Small intestine (tissue), 7 donors: Measurements from ENCODE around the gene BEST1. TPM values are rescaled to one million over a fixed set of nuclear protein-coding genes. Genes with fewer than 3 reads are reported as not detected.

Experiments used
- DNase-seq, 2 donors: peaks; one replicate each; pipeline versions ENCODE4 v3.0.0 to v3.0.0-alpha.2; 2013
- FAIRE-seq: peaks from 2 replicates; lab custom pipeline; 2012; peaks lifted over from hg19 to GRCh38; lab: Jason Lieb, UNC
- H3K27ac ChIP-seq, 3 donors: one replicate each; pipeline ENCODE4 v1.5.1; 2013; ENCODE audit warnings: low read length in 2 of 3, mild to moderate bottlenecking in 2 of 3, control low read depth in 1 of 3, inconsistent platforms in 1 of 3, low read depth in 1 of 3, moderate library complexity in 1 of 3
- H3K27me3 ChIP-seq, 3 donors: one replicate each; pipeline ENCODE4 v1.6.1; 2013; ENCODE audit warnings: low read length in 3 of 3, inconsistent platforms in 1 of 3; ENCODE audit not compliant: control insufficient read depth in 3 of 3, insufficient read depth in 3 of 3
- H3K36me3 ChIP-seq, 3 donors: one replicate each; pipeline ENCODE4 v1.6.1; 2013; ENCODE audit warnings: low read length in 3 of 3, inconsistent platforms in 1 of 3, low read depth in 1 of 3, mild to moderate bottlenecking in 1 of 3, moderate library complexity in 1 of 3; ENCODE audit not compliant: control insufficient read depth in 3 of 3, insufficient read depth in 2 of 3
- H3K4me1 ChIP-seq, 3 donors: one replicate each; pipeline ENCODE4 v1.6.1; 2013; ENCODE audit warnings: low read length in 2 of 3, inconsistent platforms in 1 of 3, low read depth in 1 of 3, mild to moderate bottlenecking in 1 of 3, moderate library complexity in 1 of 3; ENCODE audit not compliant: control insufficient read depth in 3 of 3, insufficient read depth in 2 of 3
- H3K4me3 ChIP-seq, 3 donors: one replicate each; pipeline ENCODE4 v1.5.1; 2013; ENCODE audit warnings: low read length in 3 of 3, control low read depth in 1 of 3, inconsistent platforms in 1 of 3, low read depth in 1 of 3, mild to moderate bottlenecking in 1 of 3, moderate library complexity in 1 of 3
- H3K9me3 ChIP-seq, 2 donors: one replicate each; pipeline ENCODE4 v1.6.1; 2013; ENCODE audit warnings: low read depth in 1 of 2, low read length in 1 of 2; ENCODE audit not compliant: control insufficient read depth in 2 of 2, insufficient read depth in 1 of 2
- WGBS, 3 donors: extraction: QIAGEN DNeasy Blood & Tissue Kit; methylation state at CpG; one replicate each; pipeline ENCODE4 v1.1.7; 2013; 5-methylcytosine and 5-hydroxymethylcytosine counted together
- polyA plus RNA-seq, 4 donors: library from polyadenylated mRNA; stranded (reverse) in 3 of 4; unstranded in 1 of 4; fragments of 200-250 nt in 3 of 4; fragments of 120-200 nt in 1 of 4; gene quantifications; one replicate each; pipeline versions ENCODE4 v1.2.1 to v1.2.3, GENCODE V29; 2013
- donor health status: healthy with polysubstance abuse.
- donor health status: control.
- donor health status: control.
- donor health status: Bipolar disorder and iron deficiency.
- donor health status: healthy.

Gene BEST1
- polyA plus RNA-seq, 4 donors, result 2.7 to 4.7 (median 3.9) TPM

GRCh38 chr11:61978703-61979661, 28.8 kb downstream of the BEST1 start:
- no peaks in the 10 kb centered on the region for H3K9me3 ChIP-seq
- FAIRE-seq (no peak), DNase-seq (peak in 1 of 2 donors; percentile 55)
- H3K27ac ChIP-seq, result peak overlapping the region in 2 of 3 donors; percentile 18 to 27
- peak overlapping the region in 1 of 3 donors; percentile 6 for H3K4me3 ChIP-seq
- WGBS, 3 donors, result 58 to 72% (median 64%) methylated on average over 16 to 17 of the region's 17 CpGs
- H3K27me3 ChIP-seq, result no peaks in the 10 kb centered on the region
- H3K4me1 ChIP-seq, result peaks cover 0 to 83% (median 3%) of the 10 kb centered on the region in 3 donors
- peaks cover 0 to 9% (median 0%) of the 10 kb centered on the region in 3 donors for H3K36me3 ChIP-seq

- Histone ChIP-seq H3K9me3 (no peaks in the 10 kb centered on the region), H3K4me3 (no peak overlapping the region), H3K36me3 (peaks cover 0 to 9% (median 0%) of the 10 kb centered on the region in 3 donors), H3K4me1 (peaks cover 0 to 69% (median 3%) of the 10 kb centered on the region in 3 donors), H3K27me3 (no peaks in the 10 kb centered on the region), H3K27ac (peak overlapping the region in 1 of 3 donors; percentile 40)
- WGBS, 3 donors, result 31 to 61% (median 47%) methylated on average over 10 of the region's 10 CpGs
- no peak for FAIRE-seq
- DNase-seq, result peak; percentile 60 to 86
Observed at GRCh38 chr11:61980783-61981541, 30.8 kb downstream of the BEST1 start.

DNA sequence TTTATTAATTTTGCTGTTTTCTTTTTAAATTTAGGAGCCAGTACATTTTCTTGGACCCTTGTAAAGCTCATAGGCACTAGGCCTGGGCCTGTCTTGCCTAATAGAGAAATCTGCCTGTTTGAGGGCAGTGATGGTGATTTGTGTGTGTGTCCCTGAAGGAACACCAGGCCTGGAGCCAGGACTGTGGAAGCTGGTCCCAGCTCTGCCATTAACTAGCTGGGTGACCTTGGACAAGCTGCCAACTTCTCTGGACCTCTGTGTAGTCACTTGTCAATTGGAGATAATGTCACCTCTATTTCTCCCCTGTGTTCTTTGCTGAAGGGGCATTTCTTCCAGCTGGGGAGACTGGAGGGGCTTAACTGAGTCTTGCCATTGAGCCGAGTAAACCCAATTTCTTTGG, 33.3 kb downstream of the BEST1 start:
- H3K4me1 ChIP-seq, result peaks cover 0 to 57% (median 3%) of the 10 kb centered on the region in 3 donors
- 95 to 100% (median 97%) methylated on average over 1 of the region's 1 CpG for WGBS, 3 donors
- peaks cover 0 to 7% of the 10 kb centered on the region in 2 donors for H3K9me3 ChIP-seq
- FAIRE-seq (no peak), DNase-seq (no peak)
- no peak overlapping the region for H3K4me3 ChIP-seq
- H3K36me3 ChIP-seq, result peaks cover 0 to 9% (median 0%) of the 10 kb centered on the region in 3 donors
- no peaks in the 10 kb centered on the region for H3K27me3 ChIP-seq
- H3K27ac ChIP-seq, result no peak overlapping the region

DNA sequence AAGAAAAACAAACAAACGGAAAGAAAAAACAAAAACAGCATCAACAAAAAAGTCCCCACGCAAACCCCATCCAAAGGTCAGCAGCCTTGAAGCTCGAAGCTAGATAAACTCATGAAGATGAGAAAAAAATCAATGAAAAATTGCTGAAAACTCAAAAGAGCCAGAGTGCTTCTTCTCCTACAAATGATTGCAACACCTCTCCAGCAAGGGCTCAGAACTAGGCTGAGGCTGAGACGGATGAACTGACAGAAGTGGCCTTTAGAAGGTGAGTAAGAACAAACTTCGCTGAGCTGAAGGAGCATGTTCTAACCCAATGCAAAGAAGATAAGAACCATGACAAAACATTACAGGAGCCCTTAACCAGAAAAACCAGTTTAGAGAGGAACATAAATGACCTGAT, 35.7 kb downstream of the BEST1 start:
- Histone ChIP-seq H3K9me3 (peaks cover 0 to 7% of the 10 kb centered on the region in 2 donors), H3K4me3 (no peak overlapping the region), H3K36me3 (peaks cover 0 to 4% (median 0%) of the 10 kb centered on the region in 3 donors), H3K27ac (peak overlapping the region in 1 of 3 donors; percentile 55), H3K27me3 (no peaks in the 10 kb centered on the region), H3K4me1 (peaks cover 0 to 34% (median 3%) of the 10 kb centered on the region in 3 donors)
- 20 to 63% (median 35%) methylated on average over 5 of the region's 5 CpGs for WGBS, 3 donors
- DNase-seq, result peak; percentile 78 to 79
- no peak for FAIRE-seq

DNA sequence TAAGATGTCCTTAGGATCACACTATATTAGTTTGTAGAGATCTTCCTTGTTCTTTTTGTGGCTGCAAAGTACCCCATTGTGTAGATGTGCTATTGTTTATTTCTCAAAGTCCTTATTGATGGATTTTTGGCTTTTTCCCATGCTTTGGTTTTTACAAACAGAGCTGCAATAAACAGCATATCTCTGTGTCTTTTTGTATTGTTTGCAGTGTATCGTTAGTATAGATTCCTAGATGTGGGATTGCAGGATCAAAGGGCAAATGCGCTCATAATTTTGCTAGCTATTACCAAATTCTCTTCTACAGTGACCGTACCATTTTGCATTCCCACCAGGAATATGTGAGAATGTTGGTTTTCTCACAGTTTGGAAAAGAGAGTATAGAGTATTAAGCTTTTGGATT, 44.8 kb downstream of the BEST1 start:
- FAIRE-seq, result no peak
- H3K36me3 ChIP-seq, result peaks cover 0 to 2% (median 0%) of the 10 kb centered on the region in 3 donors
- peaks cover 1 to 17% of the 10 kb centered on the region in 2 donors for H3K9me3 ChIP-seq
- 20 to 54% (median 35%) methylated on average over 3 of the region's 3 CpGs for WGBS, 3 donors
- H3K27me3 ChIP-seq, result no peaks in the 10 kb centered on the region
- H3K4me3 ChIP-seq, result no peak overlapping the region
- H3K27ac ChIP-seq, result no peak overlapping the region
- H3K4me1 ChIP-seq, result no peaks in the 10 kb centered on the region
- no peak for DNase-seq

DNA sequence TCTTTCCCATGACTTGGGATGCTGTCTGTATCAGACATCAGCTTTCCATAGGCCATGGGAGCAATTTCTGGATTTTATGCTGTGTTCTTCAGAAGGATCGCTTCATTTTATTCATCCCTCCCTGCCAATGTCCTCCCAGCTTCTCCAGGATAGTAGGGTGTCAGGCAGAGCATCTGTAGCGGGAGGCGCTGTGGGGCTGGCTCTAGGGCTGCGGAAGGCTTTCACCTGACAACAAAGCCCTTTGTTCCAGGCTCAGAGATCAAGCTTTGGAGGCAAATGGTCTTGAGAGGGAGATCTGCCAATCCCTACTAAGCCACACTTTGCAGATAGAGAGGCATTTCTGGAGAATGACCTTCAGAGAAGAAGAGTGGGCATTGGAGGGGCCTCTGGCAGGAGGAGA, 46.8 kb downstream of the BEST1 start:
- DNase-seq (no peak), FAIRE-seq (no peak)
- H3K27me3 ChIP-seq, result no peaks in the 10 kb centered on the region
- no peak overlapping the region for H3K27ac ChIP-seq
- H3K36me3 ChIP-seq, result peaks cover 0 to 2% (median 0%) of the 10 kb centered on the region in 3 donors
- 91 to 97% (median 91%) methylated on average over 4 of the region's 4 CpGs for WGBS, 3 donors
- peaks cover 0 to 15% (median 0%) of the 10 kb centered on the region in 3 donors for H3K4me1 ChIP-seq
- H3K9me3 ChIP-seq, result peaks cover 1 to 17% of the 10 kb centered on the region in 2 donors
- H3K4me3 ChIP-seq, result no peak overlapping the region

DNA sequence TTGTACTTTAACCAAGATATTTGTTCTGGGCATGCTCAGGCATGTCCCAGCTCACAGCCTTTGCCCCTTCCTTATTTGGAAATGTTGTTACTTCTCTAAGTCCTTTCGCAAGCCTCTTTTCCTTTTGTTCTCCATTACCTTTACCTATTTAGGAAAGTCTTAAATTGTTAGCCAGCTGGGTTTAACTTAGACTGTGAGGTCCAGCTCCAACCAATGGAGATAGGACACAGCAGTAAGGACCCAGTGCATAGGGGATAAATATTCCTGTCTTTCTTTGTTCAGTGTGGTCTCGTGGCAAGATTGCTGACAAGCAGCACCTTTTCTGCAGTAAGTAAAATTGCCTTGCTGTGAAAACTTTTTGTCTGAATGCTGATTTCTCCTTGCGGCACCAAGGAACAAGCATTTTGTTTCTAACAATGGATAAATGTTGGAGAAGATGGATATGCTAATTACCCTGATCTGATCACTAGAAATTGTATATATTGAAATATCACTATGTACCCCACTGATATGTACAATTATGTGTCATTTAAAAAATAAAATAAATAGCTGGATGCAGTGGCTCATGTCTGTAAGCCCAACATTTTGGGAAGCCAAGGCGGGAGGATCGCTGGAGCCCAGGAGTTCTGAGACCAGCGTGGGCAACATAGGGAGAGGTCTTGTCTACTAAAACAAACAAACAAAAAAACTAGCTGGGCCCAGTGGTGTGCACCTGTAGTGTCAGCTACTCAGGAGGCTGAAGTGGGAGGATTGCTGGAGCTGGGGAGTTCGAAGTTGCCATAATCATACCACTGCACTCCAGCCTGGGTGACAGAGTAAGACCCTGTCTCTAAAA, 49.2 kb downstream of the BEST1 start:
- H3K27ac ChIP-seq, result no peak overlapping the region
- DNase-seq (peak in 1 of 2 donors; percentile 48), FAIRE-seq (no peak)
- H3K27me3 ChIP-seq, result no peaks in the 10 kb centered on the region
- no peak overlapping the region for H3K4me3 ChIP-seq
- peaks cover 0 to 2% (median 0%) of the 10 kb centered on the region in 3 donors for H3K36me3 ChIP-seq
- peaks cover 1 to 17% of the 10 kb centered on the region in 2 donors for H3K9me3 ChIP-seq
- 92 to 97% (median 95%) methylated on average over 7 of the region's 7 CpGs for WGBS, 3 donors
- peaks cover 0 to 21% (median 0%) of the 10 kb centered on the region in 3 donors for H3K4me1 ChIP-seq
